HG03064 (cell line): ENCODE measurements around the gene ALG3.

Experiments used
- ATAC-seq: cut with Tn5 transposase; IDR thresholded peaks from one replicate; pipeline ENCODE4 v1.9.1; 2021; ENCODE audit warnings: low read depth; ENCODE audit not compliant: unreplicated experiment

The ALG3 gene

DNA sequence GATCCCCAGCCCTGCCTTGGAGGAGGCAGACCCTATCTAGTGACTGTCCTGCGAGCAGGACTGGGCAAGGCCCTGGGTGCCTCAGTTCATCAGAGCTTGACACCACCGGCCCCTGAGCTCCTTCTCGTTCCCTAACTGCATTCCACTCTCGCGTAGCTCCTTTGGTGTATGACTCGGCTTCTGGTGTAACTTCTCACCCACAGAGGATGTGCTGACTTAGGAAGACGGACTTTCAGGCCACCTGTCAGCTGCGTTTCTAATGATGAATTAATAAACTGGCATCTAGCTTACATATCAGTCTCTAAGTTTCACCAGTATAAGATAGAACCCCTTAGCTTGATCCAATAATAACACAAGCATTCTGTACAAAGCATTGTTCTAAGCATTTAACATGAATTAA is 45.2 kb downstream of the ALG3 start:
- no peak for ATAC-seq

DNA sequence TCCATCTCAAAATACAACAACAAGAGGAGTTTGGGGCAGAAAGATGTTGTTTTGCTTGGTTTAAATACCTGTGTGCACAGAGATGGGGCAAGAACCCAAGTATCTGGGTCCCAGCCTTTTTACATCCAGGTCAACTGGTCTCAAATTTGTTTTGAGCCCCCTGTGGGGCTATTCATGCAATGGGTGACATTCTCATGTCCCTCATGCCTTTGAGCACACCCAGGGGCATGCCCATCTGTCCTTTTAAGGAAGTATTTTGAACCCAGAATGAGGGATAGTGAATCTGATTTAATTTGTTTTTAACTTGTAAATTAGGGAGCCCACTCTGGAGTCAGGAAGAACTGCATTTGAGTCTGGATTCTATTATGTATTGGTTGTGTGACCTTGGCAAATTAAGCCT is 47.9 kb downstream of the ALG3 start:
- no peak for ATAC-seq

DNA sequence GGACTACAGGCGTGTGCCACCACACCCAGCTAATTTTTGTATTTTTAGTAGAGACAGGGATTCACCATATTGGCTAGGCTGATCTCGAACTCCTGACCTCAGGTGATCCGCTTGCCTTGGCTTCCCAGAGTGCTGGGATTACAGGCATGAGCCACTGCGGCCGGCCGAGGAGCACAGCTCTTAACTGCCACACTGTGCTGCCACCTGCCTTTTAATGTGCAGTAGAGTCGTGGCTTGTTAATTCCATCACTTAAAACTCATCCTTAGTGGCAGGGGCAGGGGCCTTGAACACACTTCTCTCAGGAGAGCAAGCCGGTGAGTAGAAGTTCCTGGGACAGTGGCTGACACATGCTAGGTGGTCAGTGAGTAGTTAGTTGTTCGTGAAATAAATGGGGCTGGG is 50.3 kb downstream of the ALG3 start:
- no peak for ATAC-seq

DNA sequence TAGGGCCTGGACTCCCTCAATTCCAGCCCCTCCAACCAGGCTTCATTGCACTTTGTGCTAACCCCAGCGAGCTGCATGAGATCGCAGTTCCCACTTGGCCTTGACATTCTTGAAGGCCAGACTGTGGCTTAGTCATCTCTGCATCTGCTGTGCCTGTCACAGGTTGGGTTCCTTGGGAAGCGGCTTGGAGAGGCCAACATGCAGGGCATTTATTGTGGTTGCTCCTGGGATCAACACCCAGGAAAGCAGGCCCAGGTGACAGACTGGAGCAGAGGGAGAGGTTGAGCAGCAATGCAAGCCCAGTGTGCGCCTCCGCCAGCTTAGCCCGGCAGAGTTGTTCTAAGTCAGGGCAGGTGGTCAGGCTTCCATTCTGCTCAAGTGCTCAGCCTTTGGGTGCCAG is 52.2 kb downstream of the ALG3 start:
- ATAC-seq = no peak

DNA sequence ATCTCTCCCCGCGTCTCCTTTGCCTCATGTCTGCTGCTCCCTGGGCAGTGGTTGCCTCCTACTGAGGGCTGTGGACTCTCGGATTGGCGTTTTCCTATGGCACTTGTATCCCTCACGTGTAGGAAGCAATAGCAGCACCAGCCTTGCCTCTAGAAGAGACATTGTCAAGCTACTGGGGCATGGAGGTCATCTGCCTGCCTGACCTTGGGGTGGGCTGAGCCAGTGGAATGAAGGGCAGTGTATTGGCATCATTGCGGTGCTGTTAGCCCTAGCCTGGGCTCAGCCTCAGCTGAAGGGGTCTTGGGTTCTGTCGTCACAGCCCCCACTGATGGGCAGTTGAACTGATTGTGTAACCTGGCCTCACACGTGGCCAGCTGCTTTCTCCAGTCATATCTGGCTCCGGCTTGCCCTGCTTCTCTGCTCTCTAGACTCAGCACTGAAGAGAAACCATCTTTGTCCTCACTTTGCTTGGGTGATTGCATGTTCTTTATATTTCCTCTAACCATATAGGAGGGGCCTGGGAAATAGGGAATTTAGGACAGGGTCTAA is 54.7 kb downstream of the ALG3 start:
- ATAC-seq = no peak

DNA sequence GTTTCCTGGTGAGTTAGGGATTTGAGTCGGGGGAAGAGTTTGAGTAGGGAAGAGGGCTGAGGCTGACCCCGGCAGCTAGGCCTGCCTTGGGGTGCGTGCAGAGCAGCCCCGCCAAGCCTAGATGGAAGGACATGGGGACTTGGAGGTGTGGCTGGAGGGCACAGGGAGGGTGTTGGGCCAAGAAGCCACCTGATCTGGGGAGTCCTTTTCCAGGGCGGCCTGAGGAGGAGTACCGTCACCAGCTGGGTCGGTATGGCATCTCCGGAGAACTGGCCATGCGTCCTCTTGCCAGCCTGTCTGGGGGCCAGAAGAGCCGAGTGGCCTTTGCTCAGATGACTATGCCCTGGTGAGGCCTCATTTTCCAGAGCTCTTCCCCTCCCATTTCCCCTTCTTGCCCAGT is 55.9 kb downstream of the ALG3 start:
- ATAC-seq = no peak
